ENCODE measurements around the gene LIPH.

LIPH gene

DNA sequence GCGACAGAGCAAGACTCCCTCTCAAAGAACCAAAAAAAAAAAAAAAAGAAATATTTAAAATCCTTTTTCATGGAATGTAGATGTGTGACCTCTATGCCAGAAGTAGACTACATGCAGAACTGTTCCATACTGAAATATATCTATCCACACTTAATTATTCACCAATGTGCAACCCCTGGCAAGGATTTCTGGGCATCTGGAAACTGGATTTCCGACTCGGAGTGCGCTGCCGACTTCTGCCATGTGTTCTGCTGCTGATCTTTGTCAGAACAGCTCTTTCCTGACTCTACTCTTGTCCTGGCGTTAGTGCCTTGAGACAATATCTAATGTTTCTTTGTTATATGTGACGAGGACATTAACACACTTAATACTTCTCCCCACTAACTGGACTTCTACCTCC is 11.7 kb downstream of the LIPH start:
- no peak for DNase-seq (ENCODE audit: low read depth, low spot score)

DNA sequence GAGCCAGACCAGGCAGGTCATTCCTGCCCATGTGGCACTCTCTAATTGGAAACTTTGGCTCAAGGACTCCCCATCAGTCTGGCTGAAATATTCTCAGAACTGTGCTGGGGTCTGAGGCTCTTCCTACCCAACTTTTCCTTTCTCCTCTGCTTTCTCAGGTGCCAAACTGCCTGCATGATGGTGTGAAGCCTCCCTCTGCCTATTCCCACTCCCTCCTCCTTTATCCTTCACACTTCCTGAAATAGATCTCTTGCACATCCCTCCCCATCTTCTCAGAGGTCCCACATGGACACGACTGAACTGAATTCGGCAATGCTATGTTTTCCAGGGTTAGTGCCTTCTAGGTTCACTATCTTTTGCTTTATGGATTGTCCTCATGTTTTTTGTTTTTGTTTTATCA is 12.5 kb downstream of the LIPH start:
- DNase-seq (ENCODE audit: low read depth, low spot score) = no peak

DNA sequence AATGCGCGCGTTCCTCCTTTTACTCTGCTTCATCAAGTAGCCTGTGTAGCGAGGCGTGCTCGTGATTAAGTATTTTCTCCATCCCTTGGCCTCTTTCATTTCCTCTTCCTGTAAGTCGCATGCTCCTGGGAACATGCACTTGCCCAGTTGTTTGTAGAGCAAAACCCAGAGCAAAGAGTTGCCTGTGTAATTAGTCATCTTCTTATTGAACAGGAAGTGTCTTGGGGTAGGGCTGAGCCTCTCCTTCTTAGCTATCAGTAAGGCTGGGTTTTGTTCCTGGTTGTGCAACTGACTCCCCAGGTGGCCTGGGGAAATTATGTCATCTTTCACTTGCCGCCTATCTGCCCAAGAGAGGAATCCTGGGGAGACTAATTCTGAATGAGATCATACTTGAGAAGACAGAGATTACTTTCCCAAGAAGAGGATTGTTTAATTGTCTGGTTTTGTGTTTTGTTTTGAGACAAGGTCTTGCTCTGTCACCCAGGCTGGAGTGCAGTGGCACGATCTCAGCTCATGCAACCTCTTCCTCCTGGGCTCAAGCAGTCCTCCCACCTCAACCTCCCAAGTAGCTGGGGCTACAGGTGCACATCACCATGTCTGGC is 14.9 kb downstream of the LIPH start:
- peak; percentile 56 for DNase-seq (ENCODE audit: low read depth, low spot score)

DNA sequence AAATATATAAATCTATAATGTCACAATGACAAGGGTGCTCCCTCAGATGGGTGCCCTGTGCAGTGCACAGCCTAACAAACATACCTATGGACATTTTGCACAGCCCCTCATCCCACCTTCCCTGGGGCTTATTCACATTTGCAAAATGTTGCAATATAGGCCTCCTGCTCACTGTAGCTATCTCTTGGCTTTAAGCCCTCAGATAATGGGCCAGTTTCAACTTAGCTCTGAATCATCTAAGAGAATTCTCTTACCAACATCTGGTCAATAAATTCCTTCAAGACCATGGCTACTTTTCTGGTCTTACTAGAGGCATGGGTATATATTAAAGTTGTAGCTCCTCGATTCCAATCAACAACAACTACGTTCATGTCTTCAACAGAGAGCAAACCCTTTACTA is 17.9 kb downstream of the LIPH start:
- no peak for DNase-seq (ENCODE audit: low read depth, low spot score)

DNA sequence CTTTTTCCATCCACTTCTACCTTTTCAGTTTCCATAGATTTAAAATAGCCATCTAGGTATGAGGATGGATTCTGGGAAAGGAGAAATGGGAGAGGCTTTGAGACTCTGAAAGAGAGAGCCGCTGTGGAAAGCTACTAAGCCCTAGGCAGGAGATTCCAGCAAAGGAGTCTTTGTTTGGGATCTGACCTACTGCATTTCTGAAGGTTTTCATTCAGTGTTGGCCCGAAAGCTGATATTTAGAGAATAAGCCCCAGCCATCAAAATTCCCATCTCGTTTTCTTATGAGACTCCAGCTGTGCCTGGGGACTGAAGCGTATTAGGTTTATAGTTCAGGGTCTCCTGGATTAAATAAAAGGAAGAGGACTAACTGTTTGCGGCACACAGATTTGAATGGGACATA is 19.5 kb downstream of the LIPH start:
- no peak for DNase-seq (ENCODE audit: low read depth, low spot score)

DNA sequence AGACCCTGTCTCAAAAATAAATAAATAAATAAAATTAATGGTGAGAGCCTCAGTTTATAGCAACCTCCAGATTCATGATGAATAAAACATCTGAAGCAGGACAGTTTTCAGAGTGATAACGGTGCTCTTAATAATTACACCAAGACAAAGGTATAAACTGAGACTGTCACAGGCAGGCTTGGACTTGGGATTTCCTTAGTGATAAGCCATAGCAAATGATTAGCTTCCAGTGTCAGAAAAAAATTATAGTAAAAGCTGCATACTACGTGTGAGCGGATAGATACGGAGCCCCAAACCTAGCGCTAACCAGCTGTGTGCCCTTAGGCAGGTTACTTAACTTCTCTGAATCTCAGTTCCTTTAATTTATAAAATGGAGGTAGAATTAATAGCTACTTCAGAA is 21.5 kb downstream of the LIPH start:
- DNase-seq (ENCODE audit: low read depth, low spot score) = no peak

DNA sequence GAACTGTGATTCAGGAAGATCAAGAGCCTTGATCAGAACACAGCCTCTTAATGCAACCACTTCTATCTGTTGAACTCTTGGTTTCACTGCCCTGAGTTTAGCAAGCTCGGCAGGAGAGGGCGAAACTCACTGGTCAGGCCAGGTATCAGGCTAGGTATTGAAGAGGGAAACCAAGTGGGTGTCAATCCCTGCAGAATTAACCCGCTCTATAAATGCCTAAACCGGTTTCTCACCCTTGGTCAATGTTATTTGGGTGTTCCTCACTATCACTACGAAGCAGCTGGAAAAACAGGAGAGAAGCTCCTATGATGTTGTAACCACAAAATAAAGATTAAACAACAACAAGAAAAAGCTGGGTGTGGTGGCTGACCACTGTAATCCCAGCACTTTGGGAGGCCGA is 23.9 kb downstream of the LIPH start:
- no peak for DNase-seq (ENCODE audit: low read depth, low spot score)

DNA sequence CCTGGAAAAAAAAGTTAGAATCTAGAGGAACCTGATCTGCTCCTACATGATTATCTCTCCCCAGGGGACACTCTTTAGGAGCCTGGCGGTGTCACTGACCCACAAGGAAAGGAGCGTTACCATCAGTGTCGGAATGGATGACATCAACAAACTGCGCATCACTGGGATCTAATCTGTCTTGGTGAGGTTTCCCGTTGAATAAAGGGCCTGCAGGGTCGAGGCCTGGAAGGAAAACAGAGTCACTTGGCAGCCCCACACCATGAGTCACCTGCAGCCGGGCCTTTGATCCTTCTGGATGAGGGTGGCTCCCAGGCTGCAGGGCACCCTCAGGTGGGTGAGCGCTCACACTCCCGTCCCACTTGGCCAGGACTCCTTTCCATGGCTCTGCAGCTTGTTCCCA is 25.0 kb downstream of the LIPH start:
- DNase-seq (ENCODE audit: low read depth, low spot score) = no peak

DNA sequence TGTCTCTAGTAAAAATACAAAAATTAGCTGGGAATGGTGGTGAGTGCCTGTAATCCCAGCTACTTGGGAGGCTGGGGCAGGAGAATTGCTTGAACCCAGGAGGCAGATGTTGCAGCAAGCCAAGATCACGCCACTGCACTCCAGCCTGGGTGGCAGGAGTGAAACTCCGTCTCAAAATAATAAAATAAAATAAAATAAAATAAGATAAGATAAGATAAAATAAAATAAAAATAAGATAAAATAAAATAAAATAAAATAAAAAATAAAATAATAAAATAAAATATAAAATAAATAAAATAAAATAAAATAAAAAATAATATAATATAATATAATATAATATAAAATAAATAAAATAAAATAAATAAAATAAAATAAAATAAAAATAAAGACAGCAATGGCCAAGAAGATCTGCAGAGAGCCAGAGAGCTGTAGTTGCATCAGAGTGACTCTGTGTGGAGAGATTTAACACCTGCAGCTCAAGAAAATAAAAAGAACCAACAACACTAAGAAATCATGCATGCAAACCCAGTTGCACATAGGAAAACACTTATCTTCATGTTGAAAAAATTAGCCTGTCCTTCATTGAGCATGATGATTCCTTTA is 25.9 kb downstream of the LIPH start:
- no peak for DNase-seq (ENCODE audit: low read depth, low spot score)

DNA sequence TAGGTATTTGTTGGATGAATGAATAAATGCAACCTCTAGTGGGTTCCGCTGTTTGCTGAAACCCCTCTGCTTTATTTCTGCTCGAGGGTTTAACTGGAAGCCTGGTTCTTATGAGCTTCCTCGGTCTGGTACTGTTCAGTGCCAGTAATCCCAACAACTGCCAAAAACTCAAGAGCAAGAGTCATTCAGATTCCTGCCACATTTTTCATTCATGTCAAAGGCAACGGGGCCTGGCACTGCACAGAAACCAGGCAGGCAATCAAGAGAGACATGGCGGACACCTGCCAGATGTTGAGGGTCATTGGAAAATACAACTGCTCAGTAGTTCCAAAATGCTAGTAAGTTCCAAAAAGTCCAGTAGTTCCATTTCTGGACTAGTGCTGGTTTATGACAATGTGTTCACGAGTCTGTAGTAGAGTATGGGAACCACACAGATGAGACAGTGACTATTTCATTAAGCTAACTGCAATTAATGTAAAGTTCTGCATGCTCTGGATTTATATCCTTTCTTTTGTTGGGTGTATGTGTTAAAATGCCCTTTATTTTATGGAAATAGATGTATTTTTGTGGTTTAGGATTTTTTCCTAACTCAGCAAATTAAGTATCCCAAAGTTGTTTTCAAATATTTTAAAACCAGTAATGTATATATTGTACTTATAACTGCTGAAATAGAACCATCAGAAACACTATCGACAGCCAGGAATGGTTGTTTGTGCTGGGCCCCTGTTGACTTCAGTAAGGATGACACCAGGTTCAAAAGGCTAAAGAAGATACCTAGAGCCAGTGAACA is 30.8 kb downstream of the LIPH start:
- DNase-seq (ENCODE audit: low read depth, low spot score) = no peak

DNA sequence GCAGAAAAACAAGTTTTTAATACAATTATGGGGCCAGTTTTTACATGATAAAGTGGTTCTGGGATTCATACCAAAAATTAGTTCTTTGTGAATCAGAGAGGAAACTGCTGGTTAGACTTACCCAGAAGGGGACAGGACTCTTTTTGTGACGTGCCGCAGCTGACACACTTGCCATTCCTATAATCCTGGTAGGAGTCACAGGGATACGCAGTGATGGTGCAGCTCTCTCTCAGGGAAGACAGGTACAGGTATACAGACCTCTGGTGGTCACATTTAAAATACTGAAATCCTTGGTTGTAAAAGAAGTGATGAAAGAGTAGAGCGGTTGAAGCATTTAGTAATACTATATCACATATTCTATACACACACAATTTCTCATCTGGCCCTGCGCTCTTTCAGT is 33.4 kb downstream of the LIPH start:
- no peak for DNase-seq (ENCODE audit: low read depth, low spot score)

DNA sequence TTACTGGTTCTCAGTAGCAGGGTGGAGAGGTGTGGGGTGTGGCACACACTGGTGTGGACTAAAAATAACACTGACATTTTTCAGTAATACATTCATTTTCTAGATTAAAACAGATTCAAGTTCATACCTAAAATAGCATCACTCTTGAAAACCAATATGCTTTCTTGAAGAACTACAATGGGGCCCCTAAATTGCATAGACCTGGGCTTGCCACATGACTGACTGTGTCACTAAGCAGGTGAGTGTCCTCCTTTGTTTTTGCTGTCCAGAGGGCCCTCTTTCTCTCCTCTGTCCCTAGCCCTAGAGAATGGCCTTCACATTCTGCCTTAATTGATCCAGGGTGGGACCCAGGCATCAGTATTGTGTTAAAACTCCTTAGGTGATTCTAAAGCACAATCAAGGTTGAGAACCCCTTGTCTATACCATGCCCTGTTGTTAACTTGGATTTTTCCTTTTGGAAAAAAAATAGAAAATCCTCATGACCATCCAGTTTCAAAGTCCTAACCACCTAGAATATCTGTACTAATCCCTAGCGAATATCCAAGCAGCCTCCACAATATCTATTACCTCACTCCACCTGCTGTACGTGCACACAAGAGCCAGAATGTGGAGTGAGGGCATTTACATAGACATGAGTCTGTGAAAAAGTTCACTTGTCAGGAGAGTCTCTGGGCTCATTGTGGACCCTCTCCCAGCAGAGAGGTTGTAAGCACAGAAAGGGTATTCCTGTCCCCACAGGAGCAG is 34.8 kb downstream of the LIPH start:
- no peak for DNase-seq (ENCODE audit: low read depth, low spot score)

DNA sequence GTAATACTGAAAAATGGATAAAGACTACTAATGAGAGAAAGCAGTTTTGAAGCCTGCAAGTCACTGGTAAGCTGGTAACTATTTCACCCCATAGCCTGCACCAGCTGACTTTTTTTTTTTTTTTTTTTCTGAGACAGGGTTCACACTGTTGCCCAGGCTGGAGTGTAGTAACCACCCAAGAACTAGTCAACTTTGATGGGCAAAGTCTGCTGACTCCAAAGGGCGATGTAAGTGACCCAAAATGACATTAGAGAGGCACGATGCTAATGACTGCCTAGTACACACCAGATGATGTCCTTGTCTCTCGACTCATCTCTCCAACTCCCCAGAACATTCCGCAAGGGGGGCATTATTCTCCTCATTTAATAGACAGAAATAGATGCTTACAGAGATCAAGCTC is 40.7 kb downstream of the LIPH start:
- no peak for DNase-seq (ENCODE audit: low read depth, low spot score)

DNA sequence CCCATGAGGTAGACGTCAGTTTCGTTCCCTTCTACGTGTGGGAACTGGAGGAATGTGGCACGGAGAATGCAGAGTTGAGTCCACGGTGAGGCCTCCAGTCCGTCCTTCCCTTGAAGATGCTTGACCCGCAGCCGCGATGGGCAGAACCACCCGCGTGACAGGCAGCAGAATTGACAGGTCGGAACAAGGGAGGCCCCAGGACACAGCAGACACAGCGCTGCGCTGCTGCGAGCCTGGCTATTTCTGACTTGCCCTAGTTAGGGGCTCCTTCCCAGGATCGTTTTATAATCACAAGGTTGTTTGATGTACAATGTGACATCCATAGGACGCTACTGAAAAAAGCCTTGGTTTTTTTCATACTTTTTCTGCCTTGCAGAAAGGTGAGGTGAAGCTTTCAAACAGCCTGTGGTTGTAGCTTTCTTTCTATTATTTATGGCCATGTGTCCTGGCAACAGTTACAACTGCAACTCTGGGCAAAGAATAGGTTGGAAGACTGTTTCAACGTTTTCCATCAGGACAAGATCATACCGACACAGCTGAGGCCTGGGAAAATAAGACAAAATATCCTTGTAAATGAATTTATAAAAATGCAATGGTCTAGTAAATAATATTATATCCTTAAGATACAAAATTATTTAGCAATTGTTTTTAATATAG is 43.9 kb downstream of the LIPH start:
- DNase-seq (ENCODE audit: low read depth, low spot score) = no peak

DNA sequence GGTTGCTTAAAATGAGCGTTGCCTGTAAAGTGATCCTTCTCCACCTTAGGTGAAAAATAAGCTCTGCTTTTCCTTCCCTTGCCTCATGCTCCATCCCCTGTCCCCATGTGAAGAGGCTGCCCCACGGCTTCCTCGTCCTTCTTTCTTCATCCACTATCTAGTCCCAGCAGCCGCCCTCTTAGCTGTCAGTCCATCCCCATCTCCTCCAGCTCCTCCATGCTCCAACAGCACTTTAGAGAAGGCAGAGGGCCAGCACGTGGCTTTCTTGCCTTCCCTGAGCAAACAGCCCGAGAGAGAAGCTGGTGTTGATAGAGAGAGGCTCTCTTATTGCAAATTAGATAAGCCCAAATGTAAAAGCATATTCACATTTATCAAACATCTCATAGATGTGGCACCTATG is 44.5 kb downstream of the LIPH start:
- DNase-seq (ENCODE audit: low read depth, low spot score) = no peak

DNA sequence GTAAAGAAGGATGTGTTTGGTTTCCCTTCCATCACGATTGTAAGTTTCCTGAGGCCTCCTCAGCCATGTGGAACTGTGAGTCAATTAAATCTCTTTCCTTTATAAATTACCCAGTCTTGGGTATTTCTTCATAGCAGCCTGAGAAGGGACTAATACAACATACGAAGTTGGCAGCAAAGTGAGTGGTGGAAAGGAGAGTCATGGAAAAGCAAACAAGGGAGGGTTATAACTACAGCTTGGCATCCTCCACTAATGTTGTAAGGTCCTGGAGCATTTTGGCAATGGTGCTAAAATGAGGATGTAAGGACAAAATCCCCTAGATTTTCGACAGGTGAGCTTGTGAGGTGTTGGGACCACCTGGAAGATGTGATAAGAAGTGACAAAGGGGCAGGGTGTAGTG is 47.8 kb downstream of the LIPH start:
- no peak for DNase-seq (ENCODE audit: low read depth, low spot score)

DNA sequence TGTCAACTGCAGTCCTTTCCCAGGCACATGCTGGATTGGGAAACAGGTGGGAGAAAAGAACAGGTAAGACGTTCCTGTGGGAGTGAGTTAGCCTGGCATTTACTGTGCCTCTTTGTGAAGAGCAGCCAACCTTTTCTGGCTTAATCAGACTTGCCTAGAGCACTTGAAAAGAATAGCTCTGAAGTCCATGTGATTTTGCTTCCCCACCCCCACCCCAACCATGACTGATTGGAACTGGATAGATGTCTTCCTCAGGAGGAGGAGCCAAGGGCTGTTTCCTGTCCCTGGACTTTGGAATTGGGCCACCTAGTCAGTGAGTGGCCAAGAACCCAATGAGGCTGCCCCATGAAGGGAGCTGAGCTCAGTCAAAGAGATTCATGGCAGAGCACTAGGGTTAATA is 48.9 kb downstream of the LIPH start:
- DNase-seq (ENCODE audit: low read depth, low spot score) = no peak

DNA sequence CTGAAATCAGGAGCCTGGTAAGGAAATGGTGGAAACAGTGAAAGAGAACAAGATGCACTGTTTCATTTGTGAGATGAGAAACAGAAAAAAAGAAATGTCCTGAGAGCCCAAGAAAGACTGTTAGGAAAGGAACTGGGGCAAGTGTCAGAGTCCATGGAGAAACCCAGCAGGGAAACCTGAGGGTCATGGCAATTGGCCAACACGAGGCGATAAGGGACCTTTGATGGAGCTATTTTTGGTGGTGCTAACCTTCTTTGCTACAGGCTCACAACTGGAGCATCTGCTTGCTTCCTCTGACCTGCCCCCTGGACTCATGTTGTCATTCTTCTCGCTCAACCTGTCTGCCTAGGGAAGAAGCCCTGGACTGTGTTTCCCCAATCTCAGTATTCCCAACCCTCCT is 49.4 kb downstream of the LIPH start:
- DNase-seq (ENCODE audit: low read depth, low spot score) = no peak

DNA sequence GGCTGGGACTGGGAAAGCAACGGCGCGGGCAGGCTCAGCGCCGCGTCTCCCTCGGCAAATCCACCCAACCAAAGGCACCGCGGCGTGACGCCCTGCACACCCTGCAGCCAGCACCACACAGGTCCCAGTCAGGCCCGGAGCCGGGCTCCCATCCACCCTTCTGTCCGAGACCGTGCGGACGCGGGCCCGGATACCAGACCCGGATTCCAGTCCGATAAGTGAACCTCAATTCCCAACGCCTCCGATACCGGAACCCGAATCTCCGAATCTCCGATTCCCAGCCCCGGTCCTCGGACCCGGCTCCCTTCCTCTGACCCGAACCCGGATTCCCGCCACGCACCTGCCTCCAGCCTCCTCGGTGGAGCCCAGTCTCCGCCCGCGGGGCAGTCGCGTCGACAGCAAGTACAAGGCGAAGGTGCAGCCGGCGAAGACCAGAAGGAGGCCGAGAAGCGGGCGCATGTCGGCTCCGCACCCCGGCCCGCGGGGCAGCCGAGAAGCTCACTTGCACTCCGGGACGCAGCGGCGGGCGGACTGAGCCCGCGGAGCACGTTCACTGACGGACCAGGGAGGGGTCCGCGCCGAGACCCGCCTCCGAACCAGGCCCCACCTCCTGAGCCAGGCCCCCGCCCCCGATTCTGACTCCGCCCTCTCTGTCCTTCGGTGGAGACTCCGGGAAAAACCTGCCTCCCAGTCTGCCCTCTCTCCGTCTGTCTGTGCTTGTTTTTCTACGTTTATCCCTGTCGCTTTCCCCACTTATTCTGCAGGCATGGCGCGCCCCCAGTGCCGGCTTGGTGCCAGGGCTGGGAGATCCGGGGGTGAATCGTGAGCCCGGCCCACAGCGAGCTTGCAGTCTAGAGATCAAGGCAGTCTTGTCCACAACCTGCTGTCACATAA is 53.6 kb downstream of the LIPH start, which contains the start of gene TMEM41A:
Gene TMEM41A (minus strand): TSS at position 533 of the 894 bp plus-strand sequence. CDS start 74 bp downstream, at position 459.
- peak; percentile 68 for DNase-seq (ENCODE audit: low read depth, low spot score)

DNA sequence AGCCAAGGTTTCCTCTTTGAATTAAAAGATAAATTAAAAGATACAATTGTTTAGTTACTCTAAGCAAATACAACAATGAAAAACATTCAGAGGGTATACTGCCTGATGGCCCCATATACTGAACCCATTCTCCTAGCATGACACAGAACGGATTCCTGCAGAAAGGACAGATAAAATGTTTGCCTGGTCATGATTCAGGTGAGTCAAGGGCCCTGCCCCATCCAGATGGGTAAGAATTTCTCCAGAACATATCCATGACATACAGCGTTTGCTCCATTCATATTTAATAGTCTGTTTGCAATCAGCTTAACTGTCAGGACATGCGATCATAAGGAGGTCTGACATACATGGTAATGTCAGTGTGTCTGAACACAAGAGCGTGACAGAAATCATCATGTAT is 62.1 kb downstream of the LIPH start:
- no peak for DNase-seq (ENCODE audit: low read depth, low spot score)

DNA sequence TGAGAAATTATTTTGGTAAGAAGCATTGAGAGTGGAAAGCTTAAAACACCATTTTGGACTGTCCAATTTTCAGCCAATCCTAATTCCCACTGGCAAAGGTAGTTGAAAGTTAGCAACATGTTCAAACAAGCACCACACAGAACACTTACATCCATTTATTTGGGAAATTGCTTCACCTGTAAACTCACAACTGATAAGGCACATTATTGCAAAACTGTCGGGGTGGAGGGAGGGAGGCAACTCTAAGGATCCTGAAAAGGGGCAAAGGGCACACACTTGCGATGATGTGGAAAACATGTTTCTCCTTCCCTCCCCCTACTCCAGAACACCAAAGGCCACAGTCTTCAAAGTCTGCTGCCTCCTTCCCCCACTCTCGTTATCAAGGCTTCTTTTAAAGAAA is 62.9 kb downstream of the LIPH start:
- no peak for DNase-seq (ENCODE audit: low read depth, low spot score)
